Dedifferentiated amniotic fluid mesenchymal stem cell (primary cell): ENCODE results near the gene PIR.
A peak's percentile ranks its signal among the peaks of the same experiment; 100 is the strongest.

Experiments used
- DNase-seq: peaks from one replicate; pipeline ENCODE4 v3.0.0-alpha.2; 2016; ENCODE audit errors: extremely low spot score

PIR gene

GRCh38 chrX:15418041-15418706 is 75.0 kb downstream of the PIR start:
- peak; percentile 45 for DNase-seq

- no peak for DNase-seq
Observed at GRCh38 chrX:15416133-15416993, 76.8 kb downstream of the PIR start.

GRCh38 chrX:15413101-15413500 is 80.0 kb downstream of the PIR start:
- DNase-seq: no peak

- DNase-seq: no peak
Observed at GRCh38 chrX:15410947-15411346, 82.2 kb downstream of the PIR start.

GRCh38 chrX:15410430-15410829 is 82.7 kb downstream of the PIR start:
- no peak for DNase-seq

- DNase-seq: peak; percentile 18
Observed at GRCh38 chrX:15405846-15406245, 87.3 kb downstream of the PIR start.

- DNase-seq: no peak
Observed at GRCh38 chrX:15404401-15405096, 88.6 kb downstream of the PIR start.

GRCh38 chrX:15401378-15401777 is 91.8 kb downstream of the PIR start:
- no peak for DNase-seq

- no peak for DNase-seq
Observed at GRCh38 chrX:15399962-15400391, 93.2 kb downstream of the PIR start.

GRCh38 chrX:15398874-15399273 is 94.3 kb downstream of the PIR start:
- DNase-seq: no peak

GRCh38 chrX:15395789-15396188 is 97.3 kb downstream of the PIR start:
- no peak for DNase-seq

- no peak for DNase-seq
Observed at GRCh38 chrX:15391850-15392249, 101.3 kb downstream of the PIR start.

- DNase-seq: no peak
Observed at GRCh38 chrX:15384304-15384703, 108.8 kb downstream of the PIR start, which contains the start of gene VEGFD. Gene VEGFD (minus strand): TSS chrX:15384413. CDS start chrX:15383946, 467 bp downstream.

- no peak for DNase-seq
Observed at GRCh38 chrX:15382813-15383212, 110.3 kb downstream of the PIR start.

GRCh38 chrX:15376956-15377355 is 116.2 kb downstream of the PIR start:
- no peak for DNase-seq

GRCh38 chrX:15373976-15374375 is 119.2 kb downstream of the PIR start:
- no peak for DNase-seq

GRCh38 chrX:15366506-15367352 is 126.4 kb downstream of the PIR start:
- DNase-seq: no peak

GRCh38 chrX:15359701-15360100 is 133.4 kb downstream of the PIR start:
- no peak for DNase-seq

GRCh38 chrX:15358533-15358932 is 134.6 kb downstream of the PIR start:
- DNase-seq: no peak

GRCh38 chrX:15356444-15356843 is 136.7 kb downstream of the PIR start:
- peak; percentile 52 for DNase-seq

GRCh38 chrX:15350329-15350996 is 142.7 kb downstream of the PIR start:
- DNase-seq: no peak
